ENCODE measurements around the gene GRHL1. TPM values are rescaled to one million over a fixed set of nuclear protein-coding genes. Genes with fewer than 3 reads are reported as not detected.

Gene GRHL1
- total RNA-seq, 2 experiments from 2014 or later, result 0.25 to 0.43 TPM

DNA sequence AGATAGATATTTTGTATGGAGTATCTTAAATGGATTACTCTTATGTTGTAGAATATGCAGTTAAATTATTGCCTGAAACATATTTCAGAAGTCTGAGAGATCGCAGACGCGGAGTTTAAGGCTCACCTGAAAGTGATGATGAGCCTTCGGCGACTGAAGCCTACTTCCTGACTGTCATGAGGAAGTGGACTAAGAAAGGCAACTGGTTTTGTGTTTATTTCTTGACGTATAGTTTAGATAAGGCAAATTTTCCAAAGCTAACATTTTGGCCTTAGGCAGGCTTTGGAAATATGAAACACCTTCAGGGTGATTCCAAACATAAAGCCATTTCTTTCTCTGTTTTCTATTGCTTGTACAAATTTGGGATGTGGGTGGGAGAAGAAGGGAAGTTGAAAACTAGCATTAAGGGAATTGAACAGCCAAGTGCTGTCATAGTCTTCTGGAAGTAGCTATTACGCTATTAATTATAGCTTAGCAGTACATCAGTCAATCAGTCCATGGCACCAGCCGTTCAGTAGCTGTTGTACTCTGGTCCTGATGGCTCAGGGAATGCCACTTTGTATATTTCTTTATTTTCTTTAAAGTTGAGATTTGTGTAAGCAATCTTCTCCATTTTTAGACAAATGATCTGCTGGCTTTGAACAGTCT is 1.5 kb downstream of the GRHL1 start:
- Mint-ChIP-seq H3K36me3 (no peaks in the 10 kb centered on the region), H3K27me3 (peaks cover 60% of the 10 kb centered on the region), H3K27ac (no peak overlapping the region), H3K9me3 (no peaks in the 10 kb centered on the region), H3K4me3 (peak overlapping the region; percentile 45), H3K4me1 (peaks cover 3% of the 10 kb centered on the region)
- POLR2A ChIA-PET, result interaction anchor here (0.6 kb wide), 1 partner anchor 38 kb away, joined by 3 read pairs; no protein-coding TSS in a partner anchor
- DNase-seq, result no peak
- ATAC-seq (ENCODE audit: low read depth), result no peak

DNA sequence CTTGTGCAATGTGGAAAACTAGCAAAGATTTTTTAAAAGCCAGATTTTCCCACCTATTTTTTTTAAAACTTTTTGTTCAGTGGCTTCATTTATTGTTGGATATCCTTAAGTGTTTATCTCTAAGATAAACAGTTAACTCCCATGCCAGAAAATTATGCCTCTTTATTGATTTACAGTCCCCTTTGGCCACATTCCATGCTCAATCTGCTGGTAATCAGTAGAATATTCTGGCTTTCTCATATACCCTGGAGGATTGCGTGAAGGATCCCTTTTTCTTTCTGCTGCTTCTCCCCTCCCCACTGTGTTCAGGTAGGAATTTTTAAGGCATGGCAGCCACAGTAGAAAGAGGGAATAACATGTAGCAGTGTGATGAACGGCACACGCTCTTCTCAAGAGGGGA is 2.6 kb downstream of the GRHL1 start:
- H3K4me3 Mint-ChIP-seq, result no peak overlapping the region
- H3K27ac Mint-ChIP-seq, result no peak overlapping the region
- no peak for DNase-seq
- POLR2A ChIA-PET, result no interaction called here
- no peak for ATAC-seq (ENCODE audit: low read depth)
- no peaks in the 10 kb centered on the region for H3K9me3 Mint-ChIP-seq
- H3K27me3 Mint-ChIP-seq, result peaks cover 58% of the 10 kb centered on the region
- peaks cover 3% of the 10 kb centered on the region for H3K4me1 Mint-ChIP-seq
- no peaks in the 10 kb centered on the region for H3K36me3 Mint-ChIP-seq

DNA sequence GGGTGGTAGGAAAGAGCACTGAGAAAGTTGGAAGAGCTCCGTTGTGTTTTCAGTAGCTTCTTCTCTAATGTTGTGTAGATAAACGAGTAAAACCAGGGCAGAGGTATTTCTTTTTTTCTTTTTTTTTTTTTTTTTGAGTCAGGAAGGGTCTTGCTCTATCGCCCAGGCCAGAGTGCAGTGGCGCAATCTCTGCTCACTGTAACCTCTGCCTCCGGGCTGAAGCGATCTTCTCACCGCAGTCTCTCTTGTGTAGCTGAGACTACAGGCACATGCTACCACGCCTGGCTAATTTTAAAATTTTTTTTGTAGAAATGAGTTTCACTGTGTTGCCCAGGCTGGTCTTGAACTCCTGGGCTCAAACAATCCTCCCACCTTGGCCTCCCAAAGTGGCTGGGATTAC is 6.6 kb downstream of the GRHL1 start:
- Mint-ChIP-seq H3K4me1 (no peaks in the 10 kb centered on the region), H3K9me3 (no peaks in the 10 kb centered on the region), H3K27me3 (peaks cover 64% of the 10 kb centered on the region), H3K27ac (no peak overlapping the region), H3K36me3 (no peaks in the 10 kb centered on the region), H3K4me3 (no peak overlapping the region)
- POLR2A ChIA-PET, result interaction anchor here (0.6 to 0.7 kb wide), 3 partner anchors 9 to 409 kb away, joined by 3 read pairs; no protein-coding TSS in a partner anchor
- ATAC-seq (ENCODE audit: low read depth) (no peak), DNase-seq (no peak)

DNA sequence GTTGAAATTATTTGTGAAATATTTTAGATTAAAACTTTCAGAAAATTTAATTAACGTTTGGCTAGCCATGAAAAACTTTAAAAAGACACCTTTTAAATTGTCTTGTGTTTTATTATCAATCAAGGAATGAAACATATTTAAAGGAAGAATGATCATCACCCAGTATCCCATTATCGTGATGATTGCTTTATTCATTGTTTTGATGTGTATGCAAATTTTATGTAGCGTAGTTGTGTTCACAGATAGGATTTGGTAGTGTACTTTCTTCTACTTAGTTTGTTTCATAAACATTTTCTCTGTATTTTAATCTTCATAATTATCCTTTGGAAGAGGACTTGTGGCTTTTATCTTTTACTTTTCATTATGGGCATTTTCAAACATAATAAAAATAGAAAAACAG is 7.8 kb downstream of the GRHL1 start:
- Mint-ChIP-seq H3K9me3 (no peaks in the 10 kb centered on the region), H3K36me3 (no peaks in the 10 kb centered on the region), H3K27ac (no peak overlapping the region), H3K4me3 (no peak overlapping the region), H3K27me3 (peaks cover 55% of the 10 kb centered on the region), H3K4me1 (no peaks in the 10 kb centered on the region)
- POLR2A ChIA-PET, result no interaction called here
- no peak for ATAC-seq (ENCODE audit: low read depth)
- no peak for DNase-seq

DNA sequence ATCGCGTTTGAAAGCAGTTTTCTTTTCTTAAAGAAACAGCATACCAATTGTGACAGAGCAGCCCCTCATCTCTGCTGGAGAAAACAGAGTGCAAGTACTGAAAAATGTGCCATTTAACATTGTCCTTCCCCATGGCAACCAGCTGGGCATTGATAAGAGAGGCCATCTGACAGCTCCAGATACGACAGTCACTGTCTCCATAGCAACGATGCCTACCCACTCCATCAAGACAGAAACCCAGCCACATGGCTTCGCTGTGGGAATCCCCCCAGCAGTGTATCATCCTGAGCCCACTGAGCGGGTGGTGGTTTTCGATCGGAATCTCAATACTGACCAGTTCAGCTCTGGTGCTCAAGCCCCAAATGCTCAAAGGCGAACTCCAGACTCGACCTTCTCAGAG is 9.5 kb downstream of the GRHL1 start:
- H3K27ac Mint-ChIP-seq, result no peak overlapping the region
- ATAC-seq (ENCODE audit: low read depth), result no peak
- POLR2A ChIA-PET, result no interaction called here
- no peak for DNase-seq
- peaks cover 46% of the 10 kb centered on the region for H3K27me3 Mint-ChIP-seq
- no peak overlapping the region for H3K4me3 Mint-ChIP-seq
- peaks cover 4% of the 10 kb centered on the region for H3K4me1 Mint-ChIP-seq
- no peaks in the 10 kb centered on the region for H3K36me3 Mint-ChIP-seq
- H3K9me3 Mint-ChIP-seq, result no peaks in the 10 kb centered on the region

DNA sequence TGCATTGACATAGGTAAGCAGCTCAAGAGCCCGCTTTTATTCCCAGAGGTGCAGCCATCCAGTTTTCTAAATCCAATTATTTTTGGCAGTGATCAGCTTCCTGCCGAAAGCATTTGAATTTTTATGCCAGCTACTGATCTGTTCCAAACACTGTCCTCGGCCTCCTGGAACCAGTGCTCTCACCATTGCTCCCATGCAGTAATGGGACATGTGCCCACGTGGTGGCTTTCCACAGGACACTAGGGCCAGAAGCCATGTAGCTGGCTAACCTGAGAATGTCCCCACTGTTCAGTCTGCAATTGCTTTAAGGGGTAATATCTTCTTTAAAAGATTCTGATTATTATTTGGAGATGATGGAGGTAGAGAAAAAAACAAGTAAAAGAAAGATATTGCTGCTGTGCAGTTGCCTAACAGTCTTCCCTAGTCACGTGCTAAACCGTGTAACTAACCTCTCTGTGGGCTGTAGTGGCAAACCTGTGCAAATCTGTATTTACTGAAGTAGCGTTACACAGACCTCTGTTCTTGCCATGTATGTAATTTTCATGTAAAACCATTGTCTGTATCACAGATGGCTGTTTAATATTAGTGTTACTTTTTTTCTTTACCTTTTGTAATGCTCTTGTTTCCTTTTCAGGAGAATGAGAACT is 13.0 kb downstream of the GRHL1 start:
- Mint-ChIP-seq H3K27ac (no peak overlapping the region), H3K4me3 (no peak overlapping the region), H3K9me3 (no peaks in the 10 kb centered on the region), H3K36me3 (no peaks in the 10 kb centered on the region), H3K4me1 (peaks cover 6% of the 10 kb centered on the region), H3K27me3 (peaks cover 28% of the 10 kb centered on the region)
- POLR2A ChIA-PET, result no interaction called here
- ATAC-seq (ENCODE audit: low read depth), result no peak
- DNase-seq, result no peak

DNA sequence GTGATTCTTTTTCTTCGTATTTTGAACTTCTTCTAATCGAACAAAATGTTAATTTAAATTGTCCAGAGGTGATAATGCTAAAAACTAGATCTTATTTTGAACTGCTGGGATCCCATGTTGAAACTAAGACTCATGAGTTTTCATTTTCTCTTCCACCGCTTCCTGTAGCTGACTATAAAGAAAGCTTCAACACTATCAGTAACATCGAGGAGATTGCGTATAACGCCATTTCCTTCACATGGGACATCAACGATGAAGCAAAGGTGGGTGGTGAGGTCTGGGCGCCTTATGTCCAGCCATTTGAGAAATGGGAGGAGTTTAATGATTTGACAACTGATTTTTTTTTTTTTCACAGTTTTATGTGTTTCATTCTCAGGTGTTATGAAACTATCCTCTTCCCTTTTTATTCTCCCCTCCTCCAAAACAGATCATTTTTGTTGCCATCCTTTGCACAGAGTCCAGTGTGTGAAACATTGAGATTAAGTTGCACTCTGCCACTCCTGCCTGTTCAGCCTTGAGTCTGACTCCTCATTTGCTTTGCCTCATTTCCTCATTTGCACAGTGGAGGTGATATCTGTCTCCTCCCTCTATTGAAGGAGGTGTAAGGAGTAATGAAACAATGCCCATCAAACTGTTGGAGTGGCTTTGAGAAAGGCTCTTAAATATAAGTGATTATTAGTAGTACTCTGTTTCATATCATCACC is 13.8 kb downstream of the GRHL1 start:
- H3K36me3 Mint-ChIP-seq, result no peaks in the 10 kb centered on the region
- ATAC-seq (ENCODE audit: low read depth) (no peak), DNase-seq (no peak)
- POLR2A ChIA-PET, result no interaction called here
- no peak overlapping the region for H3K27ac Mint-ChIP-seq
- H3K4me1 Mint-ChIP-seq, result peaks cover 6% of the 10 kb centered on the region
- no peaks in the 10 kb centered on the region for H3K9me3 Mint-ChIP-seq
- H3K27me3 Mint-ChIP-seq, result peaks cover 22% of the 10 kb centered on the region
- no peak overlapping the region for H3K4me3 Mint-ChIP-seq

DNA sequence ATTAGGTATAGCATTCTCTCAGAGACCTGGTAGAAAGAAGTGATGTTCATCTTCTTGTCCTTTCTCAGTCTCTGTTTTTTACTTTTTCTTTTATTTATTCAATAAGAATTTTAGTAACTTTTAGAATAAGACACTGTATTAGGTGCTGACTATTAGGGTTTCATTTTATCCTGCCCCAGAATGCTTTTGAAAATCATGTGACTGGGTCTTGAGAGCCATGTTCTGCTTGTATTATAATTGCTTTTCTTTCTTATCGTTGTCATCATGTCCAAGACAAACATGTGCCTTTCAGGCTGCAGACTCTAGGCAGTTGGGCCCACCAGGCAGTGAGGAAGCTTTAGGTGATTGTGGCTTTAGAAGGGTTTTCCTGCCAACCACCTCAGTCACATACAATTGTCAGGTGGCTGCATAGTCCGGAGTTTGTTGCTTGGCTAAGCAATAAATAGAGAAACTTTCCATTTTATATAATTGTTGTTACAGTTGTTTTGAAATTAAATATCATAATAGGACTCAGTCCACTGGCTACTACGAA is 15.1 kb downstream of the GRHL1 start:
- H3K27me3 Mint-ChIP-seq, result peaks cover 18% of the 10 kb centered on the region
- peaks cover 6% of the 10 kb centered on the region for H3K4me1 Mint-ChIP-seq
- ATAC-seq (ENCODE audit: low read depth) (no peak), DNase-seq (no peak)
- no peak overlapping the region for H3K4me3 Mint-ChIP-seq
- POLR2A ChIA-PET, result no interaction called here
- H3K27ac Mint-ChIP-seq, result no peak overlapping the region
- H3K36me3 Mint-ChIP-seq, result no peaks in the 10 kb centered on the region
- H3K9me3 Mint-ChIP-seq, result no peaks in the 10 kb centered on the region

DNA sequence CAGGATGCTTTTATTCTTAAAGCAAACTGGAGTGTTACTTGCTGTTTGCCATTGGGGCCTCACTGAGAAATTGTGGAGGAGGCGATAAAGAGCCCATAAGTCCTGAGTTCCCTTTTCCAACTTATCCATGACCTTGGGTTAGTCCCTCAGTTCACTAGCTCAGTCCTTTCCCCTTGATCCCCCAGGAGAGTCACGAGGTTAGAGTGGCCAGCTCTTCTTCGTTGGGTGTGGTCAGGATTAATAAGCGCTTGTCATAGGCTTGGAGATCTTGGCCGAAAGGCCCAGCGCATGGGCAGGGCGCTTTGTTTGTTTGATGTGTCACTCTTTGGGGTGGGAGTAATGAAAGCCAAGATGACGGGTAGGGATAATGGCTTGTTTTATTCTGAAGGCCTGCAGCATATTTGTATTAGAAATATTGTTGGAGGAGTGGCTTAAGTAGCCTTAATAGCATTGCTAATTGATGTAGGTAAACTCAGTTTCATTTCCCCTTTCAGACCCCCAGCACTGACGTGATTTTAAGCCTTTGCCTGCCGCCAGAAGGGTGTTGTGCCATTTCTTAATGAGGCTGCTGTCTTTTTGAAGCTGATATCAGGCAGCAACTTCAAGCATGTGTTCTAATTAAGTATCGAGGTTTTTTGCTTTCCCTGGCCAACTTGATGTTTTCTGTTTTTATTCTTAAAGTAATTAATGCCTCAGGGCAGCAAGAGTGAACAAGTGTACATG is 15.7 kb downstream of the GRHL1 start:
- ATAC-seq (ENCODE audit: low read depth) (no peak), DNase-seq (no peak)
- Mint-ChIP-seq H3K36me3 (no peaks in the 10 kb centered on the region), H3K4me3 (no peak overlapping the region), H3K27ac (no peak overlapping the region), H3K4me1 (peaks cover 6% of the 10 kb centered on the region), H3K27me3 (peaks cover 14% of the 10 kb centered on the region), H3K9me3 (no peaks in the 10 kb centered on the region)
- POLR2A ChIA-PET, result no interaction called here

DNA sequence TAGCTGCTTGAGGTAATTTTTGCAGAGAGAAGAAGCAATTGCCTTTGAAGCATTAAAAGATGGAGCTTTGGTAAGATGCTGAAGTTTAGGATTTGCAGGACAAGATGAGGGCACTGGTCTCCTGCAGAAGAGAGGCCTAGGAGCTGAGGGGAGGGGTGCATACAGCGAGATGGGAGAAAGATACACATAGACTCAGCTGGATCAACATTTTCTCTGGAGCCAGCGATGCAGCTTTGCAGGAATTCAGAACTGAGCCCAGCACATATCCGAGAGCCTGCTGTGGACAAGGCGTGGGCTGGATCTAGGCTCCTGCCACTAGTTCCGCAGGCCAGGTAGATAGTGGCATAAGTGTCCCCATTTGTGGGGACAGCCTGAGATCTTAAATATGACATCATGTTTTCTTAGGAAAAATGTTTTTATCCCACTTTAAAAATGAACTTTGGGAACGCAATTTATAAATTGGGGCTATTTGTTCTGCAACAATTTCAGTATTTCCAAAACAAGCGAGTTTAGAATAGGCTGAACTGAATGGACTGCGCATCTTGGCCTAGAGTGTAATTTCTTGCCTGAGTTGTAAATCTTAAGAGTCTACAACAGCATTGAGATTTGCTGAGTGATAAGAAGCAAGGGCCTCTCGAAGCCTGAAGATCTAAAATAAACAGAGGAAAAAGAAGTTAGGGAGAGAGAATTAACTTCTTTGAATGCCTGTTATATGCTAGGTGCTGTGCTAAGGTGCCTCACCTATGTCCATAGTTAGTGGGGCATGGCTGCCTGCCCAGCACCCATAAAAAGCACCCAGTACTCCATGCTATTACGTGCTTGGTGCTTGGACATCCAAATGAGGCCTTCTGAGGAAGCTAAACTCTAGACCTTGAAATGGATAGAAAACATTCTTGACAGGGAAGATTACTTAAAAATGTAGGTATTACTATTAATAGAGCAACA is 17.3 kb downstream of the GRHL1 start:
- Mint-ChIP-seq H3K27ac (no peak overlapping the region), H3K36me3 (no peaks in the 10 kb centered on the region), H3K4me1 (peaks cover 6% of the 10 kb centered on the region), H3K9me3 (no peaks in the 10 kb centered on the region), H3K27me3 (peaks cover 11% of the 10 kb centered on the region), H3K4me3 (no peak overlapping the region)
- no peak for ATAC-seq (ENCODE audit: low read depth)
- DNase-seq, result no peak
- POLR2A ChIA-PET, result no interaction called here

DNA sequence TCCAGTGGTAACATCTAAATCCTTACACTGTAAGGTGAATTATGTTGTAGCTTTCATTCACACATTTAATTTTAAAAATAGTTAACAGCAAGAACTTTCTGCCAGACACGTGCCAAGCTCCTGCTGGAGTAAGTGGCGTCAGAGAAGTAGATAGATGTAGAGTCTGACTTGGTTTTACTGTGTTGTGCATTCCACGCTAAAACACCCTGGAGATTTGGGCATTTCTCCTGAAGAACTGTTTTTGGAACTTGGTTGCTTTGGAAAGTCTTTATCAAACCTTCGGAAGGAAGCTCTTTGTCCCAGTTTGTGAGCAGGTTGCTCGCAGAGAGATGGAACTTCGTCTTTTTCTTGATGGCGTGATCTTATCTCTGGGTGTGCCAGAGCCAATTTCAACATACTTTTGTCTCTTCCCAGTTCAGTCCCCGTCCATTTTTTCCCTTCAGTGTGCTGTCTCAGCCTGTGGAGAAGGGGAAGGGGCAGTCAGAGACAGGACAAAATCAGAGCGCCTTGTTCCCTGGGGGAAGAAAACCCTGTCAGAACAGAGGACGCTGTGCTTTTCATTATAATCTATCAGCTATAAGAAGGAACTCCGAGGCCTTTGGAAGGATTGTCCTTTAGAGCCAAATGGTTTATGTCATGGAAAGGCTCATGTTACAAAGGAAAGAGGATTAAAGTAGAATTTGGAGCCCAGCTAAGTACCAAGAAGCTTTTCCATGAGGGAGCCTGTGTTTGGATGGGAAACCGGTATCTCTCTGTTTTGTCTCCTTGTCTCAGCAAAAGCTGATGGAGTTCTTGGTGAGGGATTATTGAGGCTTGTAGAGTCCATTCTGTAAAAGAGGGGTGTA is 18.9 kb downstream of the GRHL1 start:
- DNase-seq, result no peak
- peaks cover 10% of the 10 kb centered on the region for H3K27me3 Mint-ChIP-seq
- no peaks in the 10 kb centered on the region for H3K9me3 Mint-ChIP-seq
- no peak overlapping the region for H3K4me3 Mint-ChIP-seq
- POLR2A ChIA-PET, result no interaction called here
- ATAC-seq (ENCODE audit: low read depth), result no peak
- peaks cover 5% of the 10 kb centered on the region for H3K4me1 Mint-ChIP-seq
- no peak overlapping the region for H3K27ac Mint-ChIP-seq
- H3K36me3 Mint-ChIP-seq, result no peaks in the 10 kb centered on the region

Data from activated naive CD8-positive, alpha-beta T cell treated with anti-CD3 and anti-CD28 coated beads, Interleukin-2, amount 10 ng/mL, durations not matched to agents 7 days and 5 days (primary cell).